T-helper 22 cell (primary cell): ENCODE measurements around the gene FASTKD2.

Experiments used
- DNase-seq: peaks from one replicate; pipeline ENCODE4 v3.0.0-alpha.2; 2020; ENCODE audit warnings: low read depth

The FASTKD2 gene

DNA sequence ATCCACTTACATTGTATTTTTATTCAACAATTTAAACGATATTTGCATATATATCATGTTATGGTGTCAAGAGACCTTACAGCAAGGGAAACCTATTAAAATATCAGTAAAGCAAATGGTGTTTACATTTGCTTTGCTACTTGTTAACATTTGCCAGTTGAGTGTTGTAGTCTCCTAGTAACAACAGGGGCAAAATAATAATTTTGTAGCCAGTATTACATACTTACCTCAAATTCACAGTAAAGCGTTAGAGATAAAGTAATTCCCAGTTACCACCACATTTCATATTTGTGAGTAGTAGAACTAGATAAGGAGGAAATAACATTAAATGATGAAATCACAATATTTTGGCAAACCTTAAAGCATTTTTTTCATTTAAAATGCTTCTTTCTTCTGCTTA lies 71.3 kb downstream of the FASTKD2 start:
- DNase-seq = no peak

DNA sequence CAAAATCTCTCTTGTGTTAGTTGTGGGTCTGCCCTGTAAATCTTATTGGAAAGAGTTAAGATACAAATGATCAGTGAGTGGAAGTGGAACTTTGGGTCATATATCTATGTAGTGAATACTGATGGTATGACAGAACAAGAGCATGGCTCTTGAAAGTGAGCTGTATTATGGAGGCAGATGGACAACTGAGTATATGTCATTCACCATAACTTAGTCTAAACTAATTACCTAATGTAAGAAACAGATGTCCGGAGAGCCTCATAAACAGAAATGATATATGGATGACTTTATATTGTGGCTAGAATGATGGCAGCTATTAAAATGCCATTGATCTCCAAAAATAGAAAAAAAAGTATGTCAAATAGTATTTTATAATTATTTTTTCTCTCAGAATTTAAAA lies 72.4 kb downstream of the FASTKD2 start:
- no peak for DNase-seq

DNA sequence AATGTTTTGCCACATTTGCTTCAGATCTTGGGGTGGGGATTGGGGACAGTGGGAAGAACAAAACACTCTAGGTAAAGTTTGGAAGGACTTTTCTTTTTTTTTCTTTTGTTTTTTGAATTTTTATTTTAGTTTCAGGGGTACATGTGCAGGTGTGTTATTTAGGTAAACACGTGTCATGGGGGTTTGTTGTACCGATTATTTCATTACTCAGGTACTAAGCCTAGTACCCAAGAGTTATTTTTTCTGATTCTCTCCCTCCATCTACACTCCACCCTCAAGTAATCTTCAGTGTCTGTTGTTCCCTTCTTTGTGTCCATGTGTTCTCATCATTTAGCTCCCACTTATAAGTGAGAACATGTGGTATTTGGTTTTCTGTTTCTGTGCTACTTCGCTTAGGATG lies 73.3 kb downstream of the FASTKD2 start:
- DNase-seq = no peak

DNA sequence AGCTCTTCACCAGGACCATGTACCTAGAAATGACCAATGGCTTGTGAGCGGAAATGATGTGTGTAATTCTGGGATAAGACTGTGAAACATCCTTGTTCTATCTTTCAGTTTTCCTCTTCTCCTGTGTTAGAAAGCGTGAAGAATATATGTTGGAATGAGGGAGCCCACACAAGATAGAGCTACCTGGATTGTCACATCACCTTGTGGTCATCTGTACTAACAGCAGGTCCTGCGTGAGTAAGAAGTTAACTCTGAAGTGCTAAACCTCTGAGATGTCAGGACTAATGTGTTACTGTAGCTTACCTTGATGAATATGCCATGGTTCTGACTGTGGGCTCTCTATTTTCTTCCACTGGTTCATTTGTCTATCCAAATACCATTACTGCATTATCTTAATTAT lies 75.6 kb downstream of the FASTKD2 start:
- DNase-seq = no peak
